GM12878 (cell line): ENCODE measurements around the gene MPZL3. TPM values are rescaled to one million over a fixed set of nuclear protein-coding genes. Genes with fewer than 3 reads are reported as not detected.

Experiments
- ATAC-seq: fragments of 200-7000 bp; cut with Tn5 transposase; 3 replicates; pipeline ENCODE4 v1.9.1; 2020; ENCODE audit warnings: mild to moderate bottlenecking, moderate library complexity
- BruUV-seq: library from RNA; stranded (reverse); fragments of 400-500 nt; replicated peaks from 2 replicates; lab custom pipeline; 2021; lab: Mats Ljungman, UMichigan
- CTCF ChIA-PET: fragments of 300-600 bp; sonication (Branson Sonifier 250); formaldehyde crosslinking; extraction: SDS; loops from one replicate; lab custom pipeline; 2021; ENCODE audit warnings: inconsistent platforms; lab: Yijun Ruan, JAX
- POLR2A ChIA-PET: fragments of 350-600 bp; formaldehyde crosslinking; extraction: SDS; loops from one replicate; lab custom pipeline; 2021; ENCODE audit warnings: inconsistent platforms; lab: Charles Lee
- RAD21 ChIA-PET: fragments of 300-600 bp; sonication (Branson Sonifier 250); formaldehyde crosslinking; loops from one replicate; lab custom pipeline; 2023; ENCODE audit warnings: antibody characterized with exemption; ENCODE audit not compliant: unreplicated experiment; lab: Charles Lee
- SMC1A ChIA-PET: fragments of 300-600 bp; sonication (Branson Sonifier 250); formaldehyde crosslinking; loops from one replicate; lab custom pipeline; 2023; ENCODE audit not compliant: unreplicated experiment, uncharacterized antibody; lab: Charles Lee
- DNase-seq: peaks from one replicate; pipeline ENCODE4 v3.0.0-alpha.2; 2011; ENCODE audit warnings: low read depth, low spot score
- FAIRE-seq: peaks from 3 replicates; lab custom pipeline; 2011; peaks lifted over from hg19 to GRCh38; lab: Jason Lieb, UNC
- H2AFZ ChIP-seq: 2 replicates; pipeline ENCODE4 v1.6.0; 2011; ENCODE audit warnings: low read depth, low read length, control low read depth; ENCODE audit not compliant: control insufficient read depth
- H3K27ac ChIP-seq: 2 replicates; pipeline ENCODE4 v1.5.1; 2011; ENCODE audit warnings: control low read depth; ENCODE audit not compliant: control insufficient read depth, insufficient read depth
- H3K27me3 ChIP-seq, 2 experiments: replicated peaks in 1 of 2; 2 replicates each; pipeline versions ENCODE4 v1.6.0 to v1.6.1; 2011; ENCODE audit warnings: low read length in 1 of 2; ENCODE audit not compliant: control insufficient read depth in 2 of 2, insufficient read depth in 2 of 2
- H3K36me3 ChIP-seq, 2 experiments: 2 replicates each; pipeline ENCODE4 v1.5.1; 2011; ENCODE audit warnings: low read length in 1 of 2; ENCODE audit not compliant: control insufficient read depth in 2 of 2, insufficient read depth in 2 of 2
- H3K4me1 ChIP-seq: 2 replicates; pipeline ENCODE4 v1.6.1; 2011; ENCODE audit warnings: mild to moderate bottlenecking, low read length, moderate library complexity, mixed read lengths; ENCODE audit not compliant: control insufficient read depth, insufficient read depth
- H3K4me2 ChIP-seq: 2 replicates; pipeline ENCODE4 v1.6.0; 2011; ENCODE audit warnings: control low read depth; ENCODE audit not compliant: control insufficient read depth, insufficient read depth
- H3K4me3 ChIP-seq: fragments of 200-600 bp; sonication (generic); 2 replicates; pipeline ENCODE4 v1.5.1; 2016
- H3K79me2 ChIP-seq: 2 replicates; pipeline ENCODE4 v1.6.0; 2011; ENCODE audit warnings: low read length; ENCODE audit not compliant: control insufficient read depth, insufficient read depth
- H3K9ac ChIP-seq: 2 replicates; pipeline ENCODE4 v1.8.0; 2011; ENCODE audit warnings: low read length, control low read depth, mixed read lengths; ENCODE audit not compliant: control insufficient read depth, insufficient read depth
- H3K9me3 ChIP-seq: replicated peaks from 3 replicates; pipeline ENCODE4 v1.5.1; 2011; ENCODE audit warnings: mild to moderate bottlenecking, low read length; ENCODE audit not compliant: control insufficient read depth, insufficient read depth
- H4K20me1 ChIP-seq: 2 replicates; pipeline ENCODE4 v1.6.0; 2011; ENCODE audit not compliant: control insufficient read depth, insufficient read depth
- CBX5 ChIP-seq: sonication (generic); IDR thresholded peaks from 2 replicates; pipeline ENCODE4 v1.6.1; 2016; ENCODE audit warnings: low read depth, moderate library complexity, mild to moderate bottlenecking, inconsistent platforms
- E2F4 ChIP-seq: IDR thresholded peaks from 2 replicates; pipeline ENCODE4 v1.6.1; 2012; ENCODE audit warnings: low read depth, low read length, improper control_type of control experiment
- ESRRA ChIP-seq: IDR thresholded peaks from 2 replicates; pipeline ENCODE4 v1.6.1; 2012; ENCODE audit warnings: mild to moderate bottlenecking, low read length, improper control_type of control experiment
- KDM1A ChIP-seq: fragments of 200-600 bp; sonication (generic); IDR thresholded peaks from 2 replicates; pipeline ENCODE4 v1.6.1; 2016; ENCODE audit warnings: borderline replicate concordance
- NR2F1 ChIP-seq: fragments of 450-650 bp; conservative IDR thresholded peaks from 2 replicates; pipeline ENCODE4 v1.6.1; 2017; ENCODE audit warnings: mild to moderate bottlenecking
- PKNOX1 ChIP-seq: fragments of 450-650 bp; IDR thresholded peaks from 2 replicates; pipeline ENCODE4 v1.6.1; 2016; ENCODE audit warnings: mild to moderate bottlenecking
- RB1 ChIP-seq: fragments of 450-650 bp; formaldehyde crosslinking; IDR thresholded peaks from 2 replicates; pipeline ENCODE4 v1.6.1; 2017; ENCODE audit warnings: mild to moderate bottlenecking, borderline replicate concordance
- SMAD1 ChIP-seq: fragments of 450-650 bp; IDR thresholded peaks from 2 replicates; pipeline ENCODE4 v1.6.1; 2018; ENCODE audit warnings: mild to moderate bottlenecking, low read depth; ENCODE audit not compliant: partially characterized antibody
- SPI1 ChIP-seq: IDR thresholded peaks from 2 replicates; pipeline ENCODE4 v1.6.1; 2011; ENCODE audit warnings: low read depth, mild to moderate bottlenecking, low read length, moderate library complexity, borderline replicate concordance; ENCODE audit not compliant: insufficient read depth
- STAT3 ChIP-seq: IDR thresholded peaks from 2 replicates; pipeline ENCODE4 v1.6.1; 2011; ENCODE audit warnings: low read depth, low read length, improper control_type of control experiment
- ZNF217 ChIP-seq: fragments of 450-650 bp; IDR thresholded peaks from 2 replicates; pipeline ENCODE4 v1.6.1; 2017; ENCODE audit warnings: antibody characterized with exemption, mild to moderate bottlenecking
- ZSCAN29 ChIP-seq: fragments of 450-650 bp; IDR thresholded peaks from 2 replicates; pipeline ENCODE4 v1.6.1; 2017; ENCODE audit warnings: mild to moderate bottlenecking, moderate library complexity
- WGBS: methylation state at CpG from one replicate; pipeline ENCODE4 v1.1.6; 2016; ENCODE audit warnings: low lambda C conversion rate; ENCODE audit not compliant: insufficient replicate concordance, insufficient coverage; ENCODE audit errors: missing lambda C conversion rate; 5-methylcytosine and 5-hydroxymethylcytosine counted together
- in situ Hi-C: fragments of 300-500 bp; cut with MboI; formaldehyde crosslinking; loops from 9 replicates; pipeline ENCODE4 v1.14.3; 2018; ENCODE audit warnings: mixed read lengths
- intact Hi-C: fragments of 100-400 bp; cut with micrococcal nuclease; formaldehyde crosslinking; loops from one replicate; pipeline ENCODE4 v1.14.2; 2022; ENCODE audit not compliant: unreplicated experiment
- polyA plus RNA-seq, 11 experiments: library from polyadenylated mRNA; depleted of rRNA in 4 of 11; unstranded in 6 of 11; stranded (reverse) in 5 of 11; fragments of >200 nt; fragmentation: Nextera tagmentation in 4 of 11; fragmentation: Illumina TruSeq in 1 of 11; extraction: Ambion mirVana in 4 of 11; extraction: Trizol in 1 of 11; gene quantifications; 1 replicate in 1 of 11; 2 replicates in 10 of 11; pipeline versions ENCODE4 v1.2.1 to v1.2.3, GENCODE V29; 2011 to 2016; ENCODE audit warnings: inconsistent platforms in 2 of 11, missing spikeins in 2 of 11, low read depth in 1 of 11
- total RNA-seq, 4 experiments: library from RNA; depleted of rRNA in 3 of 4; stranded (reverse); fragments of >200 nt in 3 of 4; fragmentation: Illumina TruSeq in 1 of 4; extraction: Trizol in 1 of 4; gene quantifications; 2 replicates each; pipeline versions ENCODE4 v1.2.1 to v1.2.3, GENCODE V29; 2013 to 2021

MPZL3 gene
- total and polyA plus RNA-seq, 10 of the 15 experiments (the other 5 are each of a cell fraction or from before 2014, with no cell fraction given): 2.1 to 7.5 (median 6.2) TPM

- FAIRE-seq (no peak), DNase-seq (no peak), ATAC-seq (0 out of 3 replicates have a peak, but pooled peaks have one; percentile 25)
- no peak overlapping the region for H3K27ac ChIP-seq
- 0 out of 2 replicates have a peak, but pooled peaks cover under 1% of the 10 kb centered on the region for H3K4me1 ChIP-seq
- CTCF ChIA-PET: interaction anchor here (0.6 kb wide), 1 partner anchor 73 kb away, joined by 4 read pairs; no protein-coding TSS in a partner anchor
- intact Hi-C loops: no loop called here
- TF ChIP-seq ESRRA (no peak), CBX5 (no peak), ZNF217 (no peak)
- H3K4me3 ChIP-seq: no peak overlapping the region
- H4K20me1 ChIP-seq: no peaks in the 10 kb centered on the region
- RAD21 ChIA-PET: no interaction called here
- POLR2A ChIA-PET: no interaction called here
- no peaks in the 10 kb centered on the region for H3K79me2 ChIP-seq
- SMC1A ChIA-PET: no interaction called here
- in situ Hi-C loops: no loop called here
- 36% methylated on average over 2 of the region's 2 CpGs for WGBS
- H2AFZ ChIP-seq: no peak overlapping the region
- BruUV-seq: no TSS peak
- no peaks in the 10 kb centered on the region; a peak in 1 of 4 replicates for H3K27me3 ChIP-seq
- H3K9me3 ChIP-seq: no peaks in the 10 kb centered on the region
- no peaks in the 10 kb centered on the region for H3K36me3 ChIP-seq
- no peak overlapping the region for H3K9ac ChIP-seq
- no peak overlapping the region for H3K4me2 ChIP-seq
These were observed 19.8 kb upstream of the MPZL3 start for GRCh38 chr11:118272001-118272400.

GRCh38 chr11:118267486-118267885, 15.3 kb upstream of the MPZL3 start:
- intact Hi-C loops: no loop called here
- no peak overlapping the region for H3K4me2 ChIP-seq
- SMC1A ChIA-PET: interaction anchor here (1.3 to 10.2 kb wide), 5 partner anchors 8 to 69 kb away, joined by 4 to 56 read pairs (median 6); no protein-coding TSS in a partner anchor
- no peak for TF ChIP-seq PKNOX1
- TF ChIP-seq ZNF217: no peak
- no peak for TF ChIP-seq SPI1
- no peak for TF ChIP-seq RB1
- no peak for TF ChIP-seq E2F4
- TF ChIP-seq STAT3: no peak
- no peak for TF ChIP-seq NR2F1
- TF ChIP-seq KDM1A: no peak
- TF ChIP-seq ZSCAN29: no peak
- no peak for TF ChIP-seq SMAD1

More at GRCh38 chr11:118267486-118267885, 15.3 kb upstream of the MPZL3 start:
- Histone ChIP-seq H3K4me3 (no peak overlapping the region), H3K27me3 (peaks cover 0 to 11% of the 10 kb centered on the region in 2 experiments; a peak in 1 of 4 replicates), H3K4me1 (peaks cover 9% of the 10 kb centered on the region), H3K36me3 (no peaks in the 10 kb centered on the region), H2AFZ (no peak overlapping the region), H4K20me1 (no peaks in the 10 kb centered on the region), H3K79me2 (no peaks in the 10 kb centered on the region), H3K9ac (no peak overlapping the region), H3K27ac (no peak overlapping the region), H3K9me3 (no peaks in the 10 kb centered on the region)
- 18% methylated on average over 4 of the region's 4 CpGs for WGBS
- ChIA-PET CTCF (interaction anchor here (0.5 to 2.3 kb wide), 3 partner anchors 8 to 91 kb away, joined by 3 to 14 read pairs (median 4); partner anchors contain the start of gene SCN2B), RAD21 (interaction anchor here (1.0 to 1.3 kb wide), 2 partner anchors 16 to 69 kb away, joined by 3 read pairs; partner anchors contain the start of gene MPZL3), POLR2A (interaction anchor here (1.1 kb wide), 1 partner anchor 25 kb away, joined by 3 read pairs; no protein-coding TSS in a partner anchor)
- in situ Hi-C loops: no loop called here
- DNase-seq: no peak
- BruUV-seq: no TSS peak
- no peak for FAIRE-seq
- ATAC-seq: peak; percentile 72
